ENCODE data around the gene CBLC.
A peak's percentile ranks its signal among the peaks of the same experiment; 100 is the strongest.
"Not testable (repeated sequence)": the region's sequence is repeated elsewhere in the genome, so short reads cannot be mapped to it uniquely, and the experiment has no call there.

CBLC gene

GRCh38 chr19:44824761-44825160 is 47.1 kb downstream of the CBLC start:
- no peaks in the 10 kb centered on the region for H3K27me3 ChIP-seq (ENCODE audit: insufficient read depth, low read depth, severe bottlenecking)
- H3K27ac ChIP-seq = no peak overlapping the region
- H3K9me3 ChIP-seq (ENCODE audit: severe bottlenecking) = no peaks in the 10 kb centered on the region
- no peaks in the 10 kb centered on the region for H3K36me3 ChIP-seq
- TF ChIP-seq CTCF (IDR thresholded peaks at IDR 0.05; ENCODE audit: low read depth, low read length) = no peak
- H3K4me3 ChIP-seq (ENCODE audit: low read depth, low read length) = no peak overlapping the region
- no peak for DNase-seq

GRCh38 chr19:44832875-44833274 is 55.2 kb downstream of the CBLC start:
- not testable (repeated sequence) for H3K36me3 ChIP-seq; H3K27me3 ChIP-seq (ENCODE audit: insufficient read depth, low read depth, severe bottlenecking); H3K27ac ChIP-seq; H3K9me3 ChIP-seq (ENCODE audit: severe bottlenecking); DNase-seq; H3K4me3 ChIP-seq (ENCODE audit: low read depth, low read length)

DNA sequence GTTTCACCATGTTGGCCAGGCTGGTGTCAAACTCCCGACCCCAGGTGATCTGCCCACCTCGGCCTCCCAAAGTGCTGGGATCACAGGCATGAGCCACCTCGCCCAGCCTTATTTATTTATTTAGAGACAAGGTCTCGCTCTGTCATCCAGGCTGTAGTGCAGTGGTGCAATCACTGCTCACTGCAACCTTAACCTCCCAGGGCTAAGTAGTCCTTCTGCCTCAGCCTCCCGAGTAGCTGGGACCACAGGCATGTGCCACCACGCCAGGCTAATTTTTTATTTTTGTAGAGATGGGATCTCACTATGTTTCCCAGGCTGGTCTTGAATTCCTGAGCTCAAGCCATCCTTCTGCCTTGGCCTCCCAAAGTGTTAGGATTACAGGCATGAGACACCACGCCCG is 56.7 kb downstream of the CBLC start:
- H3K27ac ChIP-seq; H3K9me3 ChIP-seq (ENCODE audit: severe bottlenecking); DNase-seq; H3K36me3 ChIP-seq; H3K4me3 ChIP-seq (ENCODE audit: low read depth, low read length); H3K27me3 ChIP-seq (ENCODE audit: insufficient read depth, low read depth, severe bottlenecking): not testable (repeated sequence)

- H3K4me3 ChIP-seq (ENCODE audit: low read depth, low read length) = no peak overlapping the region
- H3K27me3 ChIP-seq (ENCODE audit: insufficient read depth, low read depth, severe bottlenecking) = no peaks in the 10 kb centered on the region
- no peak for DNase-seq
- no peak overlapping the region for H3K27ac ChIP-seq
- no peaks in the 10 kb centered on the region for H3K9me3 ChIP-seq (ENCODE audit: severe bottlenecking)
- no peaks in the 10 kb centered on the region for H3K36me3 ChIP-seq
- no peak for TF ChIP-seq CTCF (IDR thresholded peaks at IDR 0.05; ENCODE audit: low read depth, low read length)
Observed at GRCh38 chr19:44839276-44839675, 61.6 kb downstream of the CBLC start.

- no peak for TF ChIP-seq CTCF (IDR thresholded peaks at IDR 0.05; ENCODE audit: low read depth, low read length)
- Histone ChIP-seq H3K9me3 (ENCODE audit: severe bottlenecking) (no peaks in the 10 kb centered on the region), H3K4me3 (ENCODE audit: low read depth, low read length) (no peak overlapping the region), H3K36me3 (no peaks in the 10 kb centered on the region), H3K27ac (no peak overlapping the region), H3K27me3 (ENCODE audit: insufficient read depth, low read depth, severe bottlenecking) (no peaks in the 10 kb centered on the region)
- no peak for DNase-seq
Observed at GRCh38 chr19:44840811-44841210, 63.1 kb downstream of the CBLC start.

DNA sequence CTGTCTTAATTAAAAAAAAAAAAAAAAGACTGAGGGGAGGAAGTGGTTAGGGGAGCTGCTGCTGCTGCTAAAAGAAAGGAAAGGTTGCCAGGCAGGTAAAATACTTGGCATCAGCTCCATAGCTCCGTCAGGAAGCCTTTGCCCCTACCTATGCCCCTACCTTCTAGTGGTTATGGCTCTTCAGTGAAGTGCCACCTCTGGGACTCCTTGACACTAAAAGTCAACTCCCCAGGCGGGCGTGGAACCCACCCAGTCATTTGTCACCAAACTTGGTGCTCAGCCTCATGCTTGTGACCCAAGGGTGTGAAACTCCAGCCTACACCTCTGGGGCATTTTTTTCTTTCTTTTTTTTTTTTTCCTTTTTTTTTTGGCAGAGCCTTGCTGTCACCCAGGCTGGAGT is 63.5 kb downstream of the CBLC start:
- Histone ChIP-seq H3K27ac (no peak overlapping the region), H3K9me3 (ENCODE audit: severe bottlenecking) (no peaks in the 10 kb centered on the region), H3K27me3 (ENCODE audit: insufficient read depth, low read depth, severe bottlenecking) (no peaks in the 10 kb centered on the region), H3K4me3 (ENCODE audit: low read depth, low read length) (no peak overlapping the region), H3K36me3 (no peaks in the 10 kb centered on the region)
- TF ChIP-seq CTCF (IDR thresholded peaks at IDR 0.05; ENCODE audit: low read depth, low read length) = no peak
- DNase-seq = no peak

DNA sequence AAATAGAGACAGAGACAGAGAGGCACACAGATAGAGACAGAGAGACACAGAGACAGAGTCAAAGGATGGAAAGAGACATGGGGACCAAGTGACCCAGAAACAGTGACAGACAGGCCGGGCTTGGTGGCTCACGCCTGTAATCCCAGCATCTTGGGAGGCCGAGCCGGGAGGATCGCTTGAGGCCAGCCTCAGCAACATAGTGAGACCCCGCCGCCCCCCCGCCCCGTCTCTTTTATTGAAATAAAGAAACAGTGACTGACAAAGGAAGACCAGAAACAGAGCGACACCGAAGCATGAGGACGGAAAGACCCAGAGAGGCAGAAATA is 67.6 kb downstream of the CBLC start:
- Histone ChIP-seq H3K4me3 (ENCODE audit: low read depth, low read length) (peak overlapping the region; percentile 47), H3K27me3 (ENCODE audit: insufficient read depth, low read depth, severe bottlenecking) (no peaks in the 10 kb centered on the region), H3K36me3 (no peaks in the 10 kb centered on the region), H3K27ac (peak overlapping the region; percentile 86), H3K9me3 (ENCODE audit: severe bottlenecking) (no peaks in the 10 kb centered on the region)
- TF ChIP-seq CTCF (IDR thresholded peaks at IDR 0.05; ENCODE audit: low read depth, low read length) = no peak
- DNase-seq = no peak
